K562 (cell line): Measurements from ENCODE around the gene ARV1. TPM values are rescaled to one million over a fixed set of nuclear protein-coding genes. Genes with fewer than 3 reads are reported as not detected.
A peak's percentile ranks its signal among the peaks of the same experiment; 100 is the strongest.
"Not testable (repeated sequence)": the region's sequence is repeated elsewhere in the genome, so short reads cannot be mapped to it uniquely, and the experiment has no call there.

Experiments
- ATAC-seq: fragments of 200-7000 bp; cut with Tn5 transposase; 3 replicates; pipeline ENCODE4 v1.9.1; 2020; ENCODE audit warnings: moderate library complexity
- BruUV-seq: library from RNA; stranded (reverse); fragments of 400-500 nt; replicated peaks from 2 replicates; lab custom pipeline; 2021; lab: Mats Ljungman, UMichigan
- CTCF ChIA-PET: fragments of 300-600 bp; formaldehyde crosslinking; extraction: SDS; loops from one replicate; lab custom pipeline; 2021; ENCODE audit warnings: low intra/inter-chr PET ratio; lab: Yijun Ruan, JAX
- POLR2A ChIA-PET: fragments of 300-600, 350-650 bp; sonication (Branson Sonifier 250); formaldehyde crosslinking; extraction: SDS; loops from one replicate; lab custom pipeline; 2021; ENCODE audit warnings: antibody characterized with exemption, inconsistent platforms; lab: Yijun Ruan, JAX
- DNase-seq, 4 experiments: peaks; one replicate each; pipeline versions ENCODE4 v3.0.0 to v3.0.0-alpha.2; 2011 to 2018; ENCODE audit warnings: low spot score in 3 of 4, mixed read lengths in 3 of 4; ENCODE audit errors: extremely low read depth in 1 of 4
- FAIRE-seq: peaks from 2 replicates; lab custom pipeline; 2011; peaks lifted over from hg19 to GRCh38; lab: Jason Lieb, UNC
- H2AFZ ChIP-seq: 2 replicates; pipeline ENCODE4 v1.6.0; 2011; ENCODE audit warnings: low read depth, low read length, control low read depth, inconsistent platforms
- H3K27ac ChIP-seq: fragments of 200-600 bp; 3 replicates; pipeline ENCODE4 v1.8.0; 2011; ENCODE audit warnings: low read depth, mild to moderate bottlenecking, control low read depth, inconsistent platforms, low read length, moderate library complexity, mixed read lengths; ENCODE audit errors: extremely low read depth
- H3K27me3 ChIP-seq, 2 experiments: fragments of 300-600 bp in 1 of 2; 2 replicates in 1 of 2; 3 replicates in 1 of 2; pipeline versions ENCODE4 v1.6.0 to v1.8.0; 2011; ENCODE audit warnings: inconsistent platforms in 2 of 2, low read length in 2 of 2, mild to moderate bottlenecking in 1 of 2, mixed read lengths in 1 of 2, moderate library complexity in 1 of 2; ENCODE audit not compliant: control insufficient read depth in 2 of 2, insufficient read depth in 2 of 2
- H3K36me3 ChIP-seq: fragments of 300-600 bp; 3 replicates; pipeline ENCODE4 v1.8.0; 2011; ENCODE audit warnings: mild to moderate bottlenecking, low read length, inconsistent platforms; ENCODE audit not compliant: control insufficient read depth, insufficient read depth
- H3K4me1 ChIP-seq, 2 experiments: fragments of 200-600 bp in 1 of 2; replicated peaks in 1 of 2; 2 replicates in 1 of 2; 3 replicates in 1 of 2; pipeline versions ENCODE4 v1.5.1 to v1.8.0; 2011; ENCODE audit warnings: inconsistent platforms in 2 of 2, low read length in 2 of 2, mild to moderate bottlenecking in 1 of 2, mixed read lengths in 1 of 2, moderate library complexity in 1 of 2; ENCODE audit not compliant: control insufficient read depth in 2 of 2, insufficient read depth in 2 of 2
- H3K4me2 ChIP-seq: 2 replicates; pipeline ENCODE4 v1.6.1; 2011; ENCODE audit warnings: low read length, control low read depth, inconsistent platforms, mixed read lengths; ENCODE audit not compliant: insufficient read depth
- H3K4me3 ChIP-seq: fragments of 200-600 bp; sonication (generic), shearing (Covaris generic); 2 replicates; pipeline ENCODE4 v1.5.1; 2016; ENCODE audit warnings: control low read depth, inconsistent platforms
- H3K79me2 ChIP-seq: fragments of 200-600 bp; 3 replicates; pipeline ENCODE4 v1.8.0; 2011; ENCODE audit warnings: low read length, inconsistent platforms; ENCODE audit not compliant: control insufficient read depth, insufficient read depth
- H3K9ac ChIP-seq, 2 experiments: 2 replicates each; pipeline versions ENCODE4 v1.6.0 to v1.6.1; 2011; ENCODE audit warnings: low read depth in 2 of 2, low read length in 2 of 2, control low read depth in 1 of 2, inconsistent platforms in 1 of 2, mild to moderate bottlenecking in 1 of 2, mixed read lengths in 1 of 2; ENCODE audit not compliant: insufficient read depth in 1 of 2
- H3K9me1 ChIP-seq: one replicate; pipeline ENCODE4 v1.6.0; 2011; ENCODE audit warnings: inconsistent platforms, mild to moderate bottlenecking, low read length, moderate library complexity; ENCODE audit not compliant: control insufficient read depth, insufficient read depth
- H3K9me3 ChIP-seq: replicated peaks from 2 replicates; pipeline ENCODE4 v1.5.1; 2011; ENCODE audit warnings: low read depth, low read length, inconsistent platforms; ENCODE audit not compliant: control insufficient read depth, insufficient read depth
- H4K20me1 ChIP-seq: replicated peaks from 2 replicates; pipeline ENCODE4 v1.6.1; 2011; ENCODE audit warnings: low read length, inconsistent platforms, mixed read lengths; ENCODE audit not compliant: control insufficient read depth, insufficient read depth
- AFF1 ChIP-seq, 2 experiments: fragments of 450-650 bp; IDR thresholded peaks; 2 replicates each; pipeline ENCODE4 v1.6.1; 2018; ENCODE audit warnings: mild to moderate bottlenecking in 2 of 2, low read depth in 1 of 2; ENCODE audit not compliant: partially characterized antibody in 2 of 2
- TRIM24 ChIP-seq, 2 experiments: fragments of 450-650 bp; IDR thresholded peaks; 2 replicates each; pipeline ENCODE4 v1.6.1; 2016
- ZNF280A ChIP-seq: fragments of 450-650 bp; IDR thresholded peaks from 2 replicates; pipeline ENCODE4 v1.6.1; 2018; ENCODE audit warnings: mild to moderate bottlenecking, low read depth; ENCODE audit not compliant: partially characterized antibody
- WGBS: fragments of 100-300 bp; shearing (Covaris generic); methylation state at CpG from one replicate; pipeline ENCODE4 v1.1.6; 2016; ENCODE audit warnings: low coverage, mixed read lengths; ENCODE audit not compliant: insufficient coverage; ENCODE audit errors: missing lambda C conversion rate; 5-methylcytosine and 5-hydroxymethylcytosine counted together
- in situ Hi-C: fragments of 300-500 bp; cut with MboI; formaldehyde crosslinking; loops from 4 replicates; pipeline ENCODE4 v1.15.0; 2018; ENCODE audit warnings: inconsistent platforms, mixed read lengths
- intact Hi-C: fragments of 100-400 bp; cut with micrococcal nuclease; formaldehyde crosslinking; loops from 2 replicates; pipeline ENCODE4 v1.14.2; 2022
- polyA plus RNA-seq, 8 experiments: library from polyadenylated mRNA; depleted of rRNA in 4 of 8; stranded (reverse) in 5 of 8; unstranded in 3 of 8; fragments of >200 nt; fragmentation: Nextera tagmentation in 2 of 8; fragmentation: Illumina TruSeq in 1 of 8; extraction: Ambion mirVana in 2 of 8; extraction: Trizol in 1 of 8; gene quantifications; 2 replicates each; pipeline versions ENCODE4 v1.2.1 to v1.2.3, GENCODE V29; 2011 to 2014; ENCODE audit warnings: inconsistent platforms in 1 of 8, missing spikeins in 1 of 8
- total RNA-seq, 7 experiments: library from RNA; depleted of rRNA in 6 of 7; stranded (reverse); fragments of >200 nt in 6 of 7; fragmentation: Illumina TruSeq in 2 of 7; extraction: Trizol in 2 of 7; gene quantifications; 2 replicates each; pipeline versions ENCODE4 v1.2.1 to v1.2.3, GENCODE V29; 2011 to 2021; ENCODE audit warnings: low replicate concordance in 1 of 7

The ARV1 gene
- total and polyA plus RNA-seq, 9 of the 15 experiments (the other 6 are each of a cell fraction or from before 2014, with no cell fraction given): 54.8 to 139 (median 74.0) TPM

GRCh38 chr1:231007535-231007934, 28.6 kb downstream of the ARV1 start:
- FAIRE-seq, in situ Hi-C loops, H3K79me2 ChIP-seq, H3K27me3 ChIP-seq, POLR2A ChIA-PET, H2AFZ ChIP-seq, ATAC-seq, BruUV-seq, DNase-seq, H3K9me3 ChIP-seq, H4K20me1 ChIP-seq, H3K4me2 ChIP-seq, intact Hi-C loops, CTCF ChIA-PET, H3K9ac ChIP-seq, H3K4me3 ChIP-seq, H3K27ac ChIP-seq, H3K4me1 ChIP-seq, H3K9me1 ChIP-seq, H3K36me3 ChIP-seq: not testable (repeated sequence)
- 0% methylated on average over 1 of the region's 1 CpG for WGBS
- TF ChIP-seq AFF1 (IDR thresholded peaks at IDR 0.05; ENCODE audit: low read depth in 1 of 2, partially characterized antibody in 2 of 2): peak in 1 of 2 experiments; percentile 100
- TF ChIP-seq ZNF280A: peak; percentile 21
- 0 out of 4 replicates have a peak, but pooled peaks have one; percentile 27 to 30 for TF ChIP-seq TRIM24 (IDR thresholded peaks at IDR 0.05)
